HepG2 (cell line): ENCODE measurements around the gene ZBTB17. TPM values are rescaled to one million over a fixed set of nuclear protein-coding genes. Genes with fewer than 3 reads are reported as not detected.

ENCODE experiments used
- ATAC-seq: fragments of 200-7000 bp; cut with Tn5 transposase; 3 replicates; pipeline ENCODE4 v1.9.1; 2020; ENCODE audit warnings: mild to moderate bottlenecking, moderate library complexity
- BruUV-seq: library from RNA; stranded (reverse); fragments of 400-500 nt; replicated peaks from 2 replicates; lab custom pipeline; 2021; lab: Mats Ljungman, UMichigan
- CTCF ChIA-PET: fragments of 300-600 bp; formaldehyde crosslinking; extraction: SDS; loops from one replicate; lab custom pipeline; 2021; ENCODE audit warnings: low total read pairs, inconsistent platforms, low intra/inter-chr PET ratio; lab: Yijun Ruan, JAX
- POLR2A ChIA-PET: fragments of 350-600 bp; sonication (Branson Sonifier 250); formaldehyde crosslinking; loops from one replicate; lab custom pipeline; 2020; ENCODE audit warnings: antibody characterized with exemption, inconsistent platforms; lab: Yijun Ruan, JAX
- DNase-seq: peaks from one replicate; pipeline ENCODE4 v3.0.0-alpha.2; 2015; ENCODE audit warnings: low spot score
- FAIRE-seq: peaks from 3 replicates; lab custom pipeline; 2011; peaks lifted over from hg19 to GRCh38; lab: Jason Lieb, UNC
- H2AFZ ChIP-seq: one replicate; pipeline ENCODE4 v1.6.1; 2011; ENCODE audit warnings: low read length, inconsistent platforms
- H3K27ac ChIP-seq: fragments of 300-600 bp; 3 replicates; pipeline ENCODE4 v1.8.0; 2011; ENCODE audit warnings: mixed run types, mild to moderate bottlenecking, mixed read lengths, low read length, inconsistent platforms; ENCODE audit not compliant: insufficient read depth; ENCODE audit errors: extremely low read length
- H3K27me3 ChIP-seq, 2 experiments: fragments of 200-600 bp in 1 of 2; 2 replicates in 1 of 2; 3 replicates in 1 of 2; pipeline versions ENCODE4 v1.6.0 to v1.8.0; 2011; ENCODE audit warnings: low read length in 2 of 2, mild to moderate bottlenecking in 2 of 2, moderate library complexity in 2 of 2, inconsistent platforms in 1 of 2; ENCODE audit not compliant: insufficient read depth in 2 of 2, control insufficient read depth in 1 of 2
- H3K36me3 ChIP-seq, 2 experiments: fragments of 200-600 bp in 1 of 2; replicated peaks in 1 of 2; 2 replicates in 1 of 2; 3 replicates in 1 of 2; pipeline versions ENCODE4 v1.5.1 to v1.8.0; 2011; ENCODE audit warnings: low read length in 2 of 2, inconsistent platforms in 1 of 2; ENCODE audit not compliant: insufficient read depth in 2 of 2, control insufficient read depth in 1 of 2
- H3K4me1 ChIP-seq: 2 replicates; pipeline ENCODE4 v1.5.1; 2012; ENCODE audit warnings: low read length, inconsistent platforms; ENCODE audit not compliant: insufficient read depth
- H3K4me2 ChIP-seq: 2 replicates; pipeline ENCODE4 v1.6.0; 2011; ENCODE audit warnings: low read depth, low read length, inconsistent platforms
- H3K4me3 ChIP-seq, 3 experiments: fragments of 200-600 bp in 1 of 3; sonication (generic), shearing (Covaris generic) in 1 of 3; replicated peaks in 1 of 3; 2 replicates each; pipeline ENCODE4 v1.5.1; 2011 to 2016; ENCODE audit warnings: low read length in 3 of 3, inconsistent platforms in 2 of 3, low read depth in 2 of 3, mild to moderate bottlenecking in 2 of 3, control low read depth in 1 of 3, mixed read lengths in 1 of 3; ENCODE audit not compliant: insufficient read depth in 1 of 3
- H3K79me2 ChIP-seq: one replicate; pipeline ENCODE4 v1.6.1; 2011; ENCODE audit warnings: low read length, inconsistent platforms; ENCODE audit not compliant: insufficient read depth
- H3K9ac ChIP-seq: 2 replicates; pipeline ENCODE4 v1.6.0; 2011; ENCODE audit warnings: mild to moderate bottlenecking, low read depth, low read length, inconsistent platforms; ENCODE audit not compliant: insufficient read depth
- H3K9me3 ChIP-seq: 2 replicates; pipeline ENCODE4 v1.5.1; 2012; ENCODE audit warnings: mild to moderate bottlenecking, low read length
- H4K20me1 ChIP-seq: 2 replicates; pipeline ENCODE4 v1.6.0; 2011; ENCODE audit warnings: inconsistent platforms, mild to moderate bottlenecking, low read length, moderate library complexity; ENCODE audit not compliant: insufficient read depth
- ADNP ChIP-seq: sonication (generic); formaldehyde crosslinking; IDR thresholded peaks from 2 replicates; pipeline ENCODE4 v1.4.0; 2020; ENCODE audit warnings: missing genetic modification reagents
- AKAP8 ChIP-seq: sonication (generic); formaldehyde crosslinking; IDR thresholded peaks from 2 replicates; pipeline ENCODE4 v1.5.1; 2020; ENCODE audit warnings: mild to moderate bottlenecking, missing genetic modification reagents
- EZH2 ChIP-seq: conservative IDR thresholded peaks from 2 replicates; pipeline ENCODE4 v1.6.1; 2012; ENCODE audit warnings: mild to moderate bottlenecking, low read depth, low read length, moderate library complexity
- FOXJ3 ChIP-seq: sonication (generic); formaldehyde crosslinking; IDR thresholded peaks from 2 replicates; pipeline ENCODE4 v1.4.0; 2020; ENCODE audit warnings: missing genetic modification reagents, mild to moderate bottlenecking, borderline replicate concordance
- FOXK1 ChIP-seq: sonication (generic); formaldehyde crosslinking; IDR thresholded peaks from 2 replicates; pipeline ENCODE4 v1.4.0; 2020; ENCODE audit warnings: low read depth, missing genetic modification reagents, borderline replicate concordance
- JARID2 ChIP-seq: sonication (generic); formaldehyde crosslinking; IDR thresholded peaks from 2 replicates; pipeline ENCODE4 v1.8.1; 2023; ENCODE audit warnings: missing genetic modification reagents, inconsistent platforms; ENCODE audit not compliant: insufficient replicate concordance
- PHF20 ChIP-seq: sonication (generic); formaldehyde crosslinking; IDR thresholded peaks from 2 replicates; pipeline ENCODE4 v1.5.0; 2020; ENCODE audit warnings: mild to moderate bottlenecking, missing genetic modification reagents
- POLR2A ChIP-seq, 2 experiments: IDR thresholded peaks; 2 replicates each; pipeline ENCODE4 v1.6.1; 2011; ENCODE audit warnings: low read depth in 2 of 2, low read length in 2 of 2, mild to moderate bottlenecking in 1 of 2, moderate library complexity in 1 of 2; ENCODE audit not compliant: insufficient read depth in 1 of 2
- RBFOX2 ChIP-seq: fragments of 200-400 bp; formaldehyde crosslinking; IDR thresholded peaks from 2 replicates; pipeline ENCODE4 v1.6.1; 2017; ENCODE audit warnings: low read depth, mild to moderate bottlenecking, low read length
- SP140L ChIP-seq: sonication (generic); formaldehyde crosslinking; IDR thresholded peaks from 2 replicates; pipeline ENCODE4 v1.4.0; 2020; ENCODE audit warnings: missing genetic modification reagents, borderline replicate concordance
- SP5 ChIP-seq: IDR thresholded peaks from 2 replicates; pipeline ENCODE4 v1.6.1; 2016; ENCODE audit warnings: low read depth, borderline replicate concordance
- SRSF4 ChIP-seq: fragments of 200-400 bp; formaldehyde crosslinking; IDR thresholded peaks from one replicate; pipeline ENCODE4 v1.6.1; 2018; ENCODE audit warnings: mild to moderate bottlenecking, low read depth, low read length, moderate library complexity; ENCODE audit not compliant: poor library complexity, severe bottlenecking
- TAF1 ChIP-seq: sonication (generic); formaldehyde crosslinking; IDR thresholded peaks from 2 replicates; pipeline ENCODE4 v1.4.0; 2020; ENCODE audit warnings: missing genetic modification reagents
- THAP11 ChIP-seq: IDR thresholded peaks from 2 replicates; pipeline ENCODE4 v1.6.1; 2016; ENCODE audit warnings: missing biosample characterization, missing genetic modification reagents
- ZNF251 ChIP-seq: sonication (generic); formaldehyde crosslinking; IDR thresholded peaks from 2 replicates; pipeline ENCODE4 v1.9.0; 2021; ENCODE audit warnings: mild to moderate bottlenecking, missing genetic modification reagents
- ZNF337 ChIP-seq: sonication (generic); formaldehyde crosslinking; IDR thresholded peaks from 2 replicates; pipeline ENCODE4 v1.5.1; 2020; ENCODE audit warnings: missing genetic modification reagents, low read depth, mild to moderate bottlenecking, borderline replicate concordance
- ZNF34 ChIP-seq: sonication (generic); formaldehyde crosslinking; IDR thresholded peaks from 2 replicates; pipeline ENCODE4 v1.4.0; 2020; ENCODE audit warnings: mild to moderate bottlenecking, missing genetic modification reagents, borderline replicate concordance
- ZNF367 ChIP-seq: sonication (generic); formaldehyde crosslinking; IDR thresholded peaks from 2 replicates; pipeline ENCODE4 v1.4.0; 2020; ENCODE audit warnings: missing genetic modification reagents, borderline replicate concordance
- ZNF430 ChIP-seq: sonication (generic); formaldehyde crosslinking; IDR thresholded peaks from 2 replicates; pipeline ENCODE4 v1.9.0; 2021; ENCODE audit warnings: mild to moderate bottlenecking, missing genetic modification reagents
- ZNF75D ChIP-seq: sonication (generic); formaldehyde crosslinking; IDR thresholded peaks from 2 replicates; pipeline ENCODE4 v1.8.1; 2023; ENCODE audit warnings: missing genetic modification reagents, mild to moderate bottlenecking, borderline replicate concordance
- ZSCAN25 ChIP-seq: sonication (generic); formaldehyde crosslinking; IDR thresholded peaks from 2 replicates; pipeline ENCODE4 v1.8.0; 2022; ENCODE audit warnings: mild to moderate bottlenecking, missing genetic modification reagents
- WGBS: methylation state at CpG from one replicate; pipeline ENCODE4 v1.1.6; 2017; ENCODE audit warnings: low lambda C conversion rate; 5-methylcytosine and 5-hydroxymethylcytosine counted together
- in situ Hi-C: cut with HindIII; loops from 2 replicates; pipeline ENCODE4 v1.10.0; 2017; ENCODE audit warnings: low pct_unique_long_range_greater_than_20kb; ENCODE audit not compliant: extremely low pct_ligation_motif_present
- intact Hi-C: fragments of 100-400 bp; cut with micrococcal nuclease; formaldehyde crosslinking; loops from one replicate; pipeline ENCODE4 v1.10.0; 2022; ENCODE audit not compliant: unreplicated experiment
- polyA plus RNA-seq, 8 experiments: library from polyadenylated mRNA; depleted of rRNA in 3 of 8; stranded (reverse) in 7 of 8; unstranded in 1 of 8; fragments of >200 nt; fragmentation: Illumina TruSeq in 4 of 8; extraction: Trizol in 4 of 8; gene quantifications; 2 replicates each; pipeline versions ENCODE4 v1.2.1 to v1.2.3, GENCODE V29; 2011 to 2016; ENCODE audit warnings: low read depth in 4 of 8, missing spikeins in 1 of 8, mixed read lengths in 1 of 8; ENCODE audit not compliant: insufficient read depth in 1 of 8
- total RNA-seq, 5 experiments: library from RNA; depleted of rRNA; stranded (reverse); fragments of >200 nt; fragmentation: Illumina TruSeq; extraction: Trizol; gene quantifications; 2 replicates each; pipeline ENCODE4 v1.2.3, GENCODE V29; 2016; ENCODE audit warnings: low read depth in 1 of 5

Gene ZBTB17
- total and polyA plus RNA-seq, 2 of the 13 experiments (the other 11 are each of a cell fraction or from before 2014, with no cell fraction given), result 16.7 to 17.0 TPM

DNA sequence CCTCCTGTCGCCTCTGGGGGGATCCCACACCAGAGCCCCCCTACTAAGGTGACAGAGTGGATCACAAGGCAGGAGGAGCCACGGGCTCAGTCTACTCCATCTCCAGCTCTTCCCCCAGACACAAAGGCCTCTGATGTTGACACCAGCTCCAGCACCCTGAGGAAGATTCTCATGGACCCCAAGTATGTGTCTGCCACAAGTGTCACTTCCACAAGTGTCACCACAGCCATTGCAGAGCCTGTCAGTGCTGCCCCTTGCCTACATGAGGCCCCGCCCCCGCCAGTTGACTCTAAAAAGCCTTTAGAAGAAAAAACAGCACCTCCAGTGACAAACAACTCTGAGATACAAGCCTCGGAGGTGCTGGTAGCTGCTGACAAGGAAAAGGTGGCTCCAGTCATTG, 42.2 kb downstream of the ZBTB17 start (continued):
- TF ChIP-seq AKAP8 (CRISPR knock-in tag) (no peak), RBFOX2 (no peak), ZNF430 (CRISPR knock-in tag) (no peak), POLR2A (IDR thresholded peaks at IDR 0.05; ENCODE audit: insufficient read depth in 1 of 2, low read depth in 2 of 2, low read length in 2 of 2) (no peak), SP140L (CRISPR knock-in tag) (no peak)

DNA sequence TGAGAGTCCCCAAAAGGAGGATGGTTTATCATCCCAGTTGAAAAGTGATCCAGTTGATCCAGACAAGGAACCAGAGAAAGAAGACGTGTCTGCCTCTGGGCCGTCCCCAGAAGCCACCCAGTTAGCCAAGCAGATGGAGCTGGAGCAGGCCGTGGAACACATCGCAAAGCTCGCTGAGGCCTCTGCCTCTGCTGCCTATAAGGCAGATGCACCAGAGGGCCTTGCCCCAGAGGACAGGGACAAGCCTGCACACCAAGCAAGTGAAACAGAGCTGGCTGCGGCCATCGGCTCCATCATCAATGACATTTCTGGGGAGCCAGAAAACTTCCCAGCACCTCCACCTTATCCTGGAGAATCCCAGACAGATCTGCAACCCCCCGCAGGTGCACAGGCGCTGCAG, 43.3 kb downstream of the ZBTB17 start:
- Histone ChIP-seq H3K4me1 (peaks cover 4% of the 10 kb centered on the region), H3K9ac (no peak overlapping the region), H2AFZ (no peak overlapping the region), H3K27me3 (no peaks in the 10 kb centered on the region), H3K27ac (no peak overlapping the region), H3K4me3 (no peak overlapping the region), H4K20me1 (no peaks in the 10 kb centered on the region), H3K36me3 (peaks cover 58 to 93% of the 10 kb centered on the region in 2 experiments), H3K9me3 (no peaks in the 10 kb centered on the region), H3K4me2 (no peak overlapping the region), H3K79me2 (no peaks in the 10 kb centered on the region)
- in situ Hi-C loops (no loop called here), intact Hi-C loops (no loop called here)
- FAIRE-seq, result no peak
- ATAC-seq, result no peak
- ChIA-PET CTCF (no interaction called here), POLR2A (no interaction called here)
- WGBS, result 100% methylated on average over 7 of the region's 9 CpGs
- BruUV-seq, result no TSS peak
- no peak for DNase-seq
- TF ChIP-seq FOXK1 (CRISPR knock-in tag) (no peak), ZNF367 (no peak), ZNF34 (no peak), FOXJ3 (CRISPR knock-in tag) (no peak)

DNA sequence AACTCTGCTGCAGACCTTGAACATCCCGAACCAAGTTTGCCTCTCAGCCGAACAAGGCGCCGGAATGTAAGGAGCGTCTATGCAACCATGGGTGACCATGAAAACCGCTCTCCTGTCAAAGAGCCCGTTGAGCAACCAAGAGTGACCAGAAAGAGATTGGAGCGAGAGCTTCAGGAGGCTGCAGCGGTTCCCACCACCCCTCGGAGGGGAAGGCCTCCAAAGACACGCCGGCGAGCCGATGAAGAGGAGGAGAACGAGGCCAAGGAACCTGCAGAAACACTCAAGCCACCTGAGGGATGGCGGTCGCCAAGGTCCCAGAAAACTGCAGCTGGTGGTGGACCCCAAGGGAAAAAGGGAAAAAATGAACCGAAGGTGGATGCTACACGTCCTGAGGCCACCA, 44.0 kb downstream of the ZBTB17 start:
- POLR2A ChIA-PET, result no interaction called here
- intact Hi-C loops (no loop called here), in situ Hi-C loops (no loop called here)
- H2AFZ ChIP-seq, result no peak overlapping the region
- H3K79me2 ChIP-seq, result no peaks in the 10 kb centered on the region
- peaks cover 52 to 90% of the 10 kb centered on the region in 2 experiments for H3K36me3 ChIP-seq
- 98% methylated on average over 19 of the region's 19 CpGs for WGBS
- BruUV-seq, result no TSS peak
- CTCF ChIA-PET, result no interaction called here
- DNase-seq (no peak), ATAC-seq (no peak), FAIRE-seq (no peak)
- no peak overlapping the region for H3K27ac ChIP-seq
- no peaks in the 10 kb centered on the region for H3K9me3 ChIP-seq
- no peak overlapping the region for H3K4me3 ChIP-seq
- no peaks in the 10 kb centered on the region for H3K27me3 ChIP-seq
- H4K20me1 ChIP-seq, result no peaks in the 10 kb centered on the region
- H3K9ac ChIP-seq, result no peak overlapping the region
- no peak overlapping the region for H3K4me2 ChIP-seq
- no peak for TF ChIP-seq ADNP
- TF ChIP-seq SP5, result no peak
- no peak for TF ChIP-seq THAP11
- no peak for TF ChIP-seq TAF1 (CRISPR knock-in tag)
- no peak for TF ChIP-seq PHF20 (CRISPR knock-in tag)
- TF ChIP-seq ZNF251 (CRISPR knock-in tag), result no peak
- no peak for TF ChIP-seq SRSF4
- TF ChIP-seq ZNF75D (CRISPR knock-in tag), result no peak
- TF ChIP-seq EZH2, result no peak
- no peak for TF ChIP-seq ZNF337 (CRISPR knock-in tag)
- no peak for TF ChIP-seq JARID2
- TF ChIP-seq ZSCAN25 (CRISPR knock-in tag), result no peak
- no peaks in the 10 kb centered on the region for H3K4me1 ChIP-seq
